ENCODE results near the gene TEDC1.

The TEDC1 gene

GRCh38 chr14:105474483-105475268 is 16.4 kb upstream of the TEDC1 start, which contains the start of gene CRIP2:
Gene CRIP2 (plus strand): TSS chr14:105474821. CDS start chr14:105474863, 42 bp downstream.
- DNase-seq: peak; percentile 95

- peak; percentile 79 for DNase-seq
Measured at GRCh38 chr14:105475269-105476096, 15.6 kb upstream of the TEDC1 start.

- DNase-seq: peak; percentile 56
Measured at GRCh38 chr14:105476097-105476830, 14.8 kb upstream of the TEDC1 start.

GRCh38 chr14:105476831-105477659 is 14.0 kb upstream of the TEDC1 start:
- DNase-seq: peak; percentile 70

GRCh38 chr14:105477660-105478397 is 13.2 kb upstream of the TEDC1 start:
- peak; percentile 59 for DNase-seq

GRCh38 chr14:105478398-105479251 is 12.4 kb upstream of the TEDC1 start:
- no peak for DNase-seq

- peak; percentile 36 for DNase-seq
Measured at GRCh38 chr14:105479431-105480158, 11.5 kb upstream of the TEDC1 start.

GRCh38 chr14:105480199-105480746 is 10.8 kb upstream of the TEDC1 start:
- DNase-seq: no peak

- DNase-seq: peak; percentile 96
Measured at GRCh38 chr14:105480807-105481801, 9.9 kb upstream of the TEDC1 start.

- DNase-seq: peak; percentile 99
Measured at GRCh38 chr14:105481886-105482457, 9.1 kb upstream of the TEDC1 start.

GRCh38 chr14:105482486-105483110 is 8.4 kb upstream of the TEDC1 start:
- DNase-seq: no peak

GRCh38 chr14:105483300-105484068 is 7.6 kb upstream of the TEDC1 start:
- DNase-seq: peak; percentile 51

GRCh38 chr14:105484069-105484996 is 6.7 kb upstream of the TEDC1 start:
- peak; percentile 35 for DNase-seq

GRCh38 chr14:105484997-105485393 is 6.1 kb upstream of the TEDC1 start:
- DNase-seq: no peak

GRCh38 chr14:105485739-105486162 is 5.3 kb upstream of the TEDC1 start:
- DNase-seq: peak; percentile 52
